Keratinocyte (primary cell): ENCODE data around the gene LRRC63.

Experiments
- EZH2 ChIP-seq: IDR thresholded peaks from one replicate; pipeline ENCODE4 v1.6.1; 2012; ENCODE audit warnings: inconsistent platforms, mild to moderate bottlenecking, low read length, moderate library complexity
- TF ChIP-seq, protein P1 (sequence below), 3 experiments: IDR thresholded peaks in 1 of 3; conservative IDR thresholded peaks in 1 of 3; optimal IDR thresholded peaks in 1 of 3; 2 replicates in 2 of 3; 3 replicates in 1 of 3; pipeline versions ENCODE3 to v1.5.1; 2011; ENCODE audit warnings: low read length in 3 of 3, mild to moderate bottlenecking in 3 of 3, moderate library complexity in 2 of 3, control low read depth in 1 of 3, inconsistent platforms in 1 of 3; ENCODE audit not compliant: insufficient read depth in 2 of 3; ENCODE audit errors: extremely low read depth in 1 of 3

- TF ChIP-seq, protein P1, sequence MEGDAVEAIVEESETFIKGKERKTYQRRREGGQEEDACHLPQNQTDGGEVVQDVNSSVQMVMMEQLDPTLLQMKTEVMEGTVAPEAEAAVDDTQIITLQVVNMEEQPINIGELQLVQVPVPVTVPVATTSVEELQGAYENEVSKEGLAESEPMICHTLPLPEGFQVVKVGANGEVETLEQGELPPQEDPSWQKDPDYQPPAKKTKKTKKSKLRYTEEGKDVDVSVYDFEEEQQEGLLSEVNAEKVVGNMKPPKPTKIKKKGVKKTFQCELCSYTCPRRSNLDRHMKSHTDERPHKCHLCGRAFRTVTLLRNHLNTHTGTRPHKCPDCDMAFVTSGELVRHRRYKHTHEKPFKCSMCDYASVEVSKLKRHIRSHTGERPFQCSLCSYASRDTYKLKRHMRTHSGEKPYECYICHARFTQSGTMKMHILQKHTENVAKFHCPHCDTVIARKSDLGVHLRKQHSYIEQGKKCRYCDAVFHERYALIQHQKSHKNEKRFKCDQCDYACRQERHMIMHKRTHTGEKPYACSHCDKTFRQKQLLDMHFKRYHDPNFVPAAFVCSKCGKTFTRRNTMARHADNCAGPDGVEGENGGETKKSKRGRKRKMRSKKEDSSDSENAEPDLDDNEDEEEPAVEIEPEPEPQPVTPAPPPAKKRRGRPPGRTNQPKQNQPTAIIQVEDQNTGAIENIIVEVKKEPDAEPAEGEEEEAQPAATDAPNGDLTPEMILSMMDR (optimal IDR thresholded peaks at IDR 0.05 in 1 of 3, IDR thresholded peaks at IDR 0.05 in 1 of 3, conservative IDR thresholded peaks at IDR 0.05 in 1 of 3; ENCODE audit: extremely low read depth in 1 of 3, insufficient read depth in 2 of 3, low read length in 3 of 3): no peak
- no peak for TF ChIP-seq EZH2
Observed at GRCh38 chr13:46168783-46169182, 42.9 kb upstream of the LRRC63 start.
